Vagina (tissue), 2 donors: Measurements from ENCODE around the gene DND1.

ENCODE experiments used
- POLR2AphosphoS5 ChIP-seq, 2 donors: sonication (generic); formaldehyde crosslinking; IDR thresholded peaks; one replicate each; pipeline ENCODE4 v1.9.0; 2017; ENCODE audit warnings: antibody characterized with exemption in 2 of 2, mild to moderate bottlenecking in 2 of 2, low read depth in 1 of 2; ENCODE audit not compliant: insufficient read depth in 1 of 2
- TF ChIP-seq, protein P1 (sequence below), 3 experiments: fragments of 450-650 bp in 2 of 3; fragments of 200-600 bp in 1 of 3; sonication (generic) in 1 of 3; IDR thresholded peaks; one replicate each; pipeline ENCODE4 v1.5.1; 2017 to 2019; ENCODE audit warnings: antibody characterized with exemption in 3 of 3, mild to moderate bottlenecking in 2 of 3, moderate library complexity in 2 of 3

DNA sequence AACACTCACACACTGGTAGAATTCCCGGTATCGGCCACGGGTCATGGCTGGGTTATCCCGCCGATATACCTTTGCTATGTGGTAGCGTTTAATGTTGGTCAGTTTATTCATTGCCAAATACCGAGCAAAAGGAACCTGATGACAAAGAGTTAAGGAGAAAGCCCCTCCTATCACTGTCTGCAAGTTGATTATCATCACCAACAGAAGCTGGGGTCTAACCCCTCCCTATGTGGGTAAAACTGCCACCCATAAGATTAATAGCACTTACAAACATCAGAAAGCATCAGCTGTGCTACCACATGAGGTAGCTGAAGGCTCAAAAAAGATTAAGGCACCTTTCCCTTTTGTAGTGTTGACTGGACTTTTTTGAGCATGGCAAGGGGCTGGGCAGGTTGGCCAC is 5.6 kb upstream of the DND1 start:
- TF ChIP-seq, protein P1, sequence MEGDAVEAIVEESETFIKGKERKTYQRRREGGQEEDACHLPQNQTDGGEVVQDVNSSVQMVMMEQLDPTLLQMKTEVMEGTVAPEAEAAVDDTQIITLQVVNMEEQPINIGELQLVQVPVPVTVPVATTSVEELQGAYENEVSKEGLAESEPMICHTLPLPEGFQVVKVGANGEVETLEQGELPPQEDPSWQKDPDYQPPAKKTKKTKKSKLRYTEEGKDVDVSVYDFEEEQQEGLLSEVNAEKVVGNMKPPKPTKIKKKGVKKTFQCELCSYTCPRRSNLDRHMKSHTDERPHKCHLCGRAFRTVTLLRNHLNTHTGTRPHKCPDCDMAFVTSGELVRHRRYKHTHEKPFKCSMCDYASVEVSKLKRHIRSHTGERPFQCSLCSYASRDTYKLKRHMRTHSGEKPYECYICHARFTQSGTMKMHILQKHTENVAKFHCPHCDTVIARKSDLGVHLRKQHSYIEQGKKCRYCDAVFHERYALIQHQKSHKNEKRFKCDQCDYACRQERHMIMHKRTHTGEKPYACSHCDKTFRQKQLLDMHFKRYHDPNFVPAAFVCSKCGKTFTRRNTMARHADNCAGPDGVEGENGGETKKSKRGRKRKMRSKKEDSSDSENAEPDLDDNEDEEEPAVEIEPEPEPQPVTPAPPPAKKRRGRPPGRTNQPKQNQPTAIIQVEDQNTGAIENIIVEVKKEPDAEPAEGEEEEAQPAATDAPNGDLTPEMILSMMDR (IDR thresholded peaks at IDR 0.05): no peak
- no peak for TF ChIP-seq POLR2AphosphoS5 (IDR thresholded peaks at IDR 0.05; ENCODE audit: insufficient read depth in 1 of 2, low read depth in 1 of 2)
